Stimulated activated CD8-positive, alpha-beta memory T cell treated with anti-CD3 and anti-CD28 coated beads, Interleukin-15, amount 100 ng/mL, for 4 hours (primary cell): ENCODE measurements around the gene EGFL7.

Source experiments
- DNase-seq, 2 donors: peaks; one replicate each; pipeline ENCODE4 v3.0.0-alpha.2; 2020; ENCODE audit warnings: low read depth in 2 of 2

The EGFL7 gene

DNA sequence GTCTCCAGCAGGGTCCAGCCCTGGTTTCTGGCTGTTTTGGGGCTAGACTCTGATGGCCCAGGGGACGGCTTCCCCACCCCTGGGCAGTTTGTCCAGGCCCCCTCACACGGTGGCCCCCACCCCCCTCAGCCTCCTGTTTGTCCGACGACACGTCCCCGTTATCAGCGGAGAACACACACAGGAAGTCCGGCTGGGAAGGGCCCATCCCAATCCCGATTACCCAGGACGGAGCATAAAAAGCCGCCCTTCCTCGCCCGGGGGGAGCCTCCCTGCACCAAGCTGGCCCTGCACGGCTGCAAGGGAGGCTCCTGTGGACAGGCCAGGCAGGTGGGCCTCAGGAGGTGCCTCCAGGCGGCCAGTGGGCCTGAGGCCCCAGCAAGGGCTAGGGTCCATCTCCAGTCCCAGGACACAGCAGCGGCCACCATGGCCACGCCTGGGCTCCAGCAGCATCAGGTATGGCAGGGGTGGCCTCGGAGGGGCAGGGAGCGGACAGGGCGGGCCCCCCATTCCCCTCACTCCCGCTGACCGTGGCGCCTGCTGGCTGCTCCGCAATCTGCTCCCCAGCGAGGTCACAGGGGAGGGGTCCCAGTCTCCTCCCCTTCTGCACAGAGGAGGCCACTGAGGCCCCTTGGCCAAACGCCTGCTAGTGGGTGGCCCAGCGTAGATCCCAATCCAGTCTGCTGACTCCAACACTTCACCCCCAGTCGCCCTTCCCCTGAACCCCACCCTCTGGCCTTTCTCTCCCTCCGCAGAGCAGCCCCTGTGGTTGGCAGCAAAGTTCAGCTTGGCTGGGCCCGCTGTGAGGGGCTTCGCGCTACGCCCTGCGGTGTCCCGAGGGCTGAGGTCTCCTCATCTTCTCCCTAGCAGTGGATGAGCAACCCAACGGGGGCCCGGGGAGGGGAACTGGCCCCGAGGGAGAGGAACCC is at the start of gene EGFL7:
EGFL7 (plus strand) TSS at position 261 of the 926 bp plus-strand sequence. CDS start 5,367 bp downstream, outside the sequence.
- DNase-seq: no peak

DNA sequence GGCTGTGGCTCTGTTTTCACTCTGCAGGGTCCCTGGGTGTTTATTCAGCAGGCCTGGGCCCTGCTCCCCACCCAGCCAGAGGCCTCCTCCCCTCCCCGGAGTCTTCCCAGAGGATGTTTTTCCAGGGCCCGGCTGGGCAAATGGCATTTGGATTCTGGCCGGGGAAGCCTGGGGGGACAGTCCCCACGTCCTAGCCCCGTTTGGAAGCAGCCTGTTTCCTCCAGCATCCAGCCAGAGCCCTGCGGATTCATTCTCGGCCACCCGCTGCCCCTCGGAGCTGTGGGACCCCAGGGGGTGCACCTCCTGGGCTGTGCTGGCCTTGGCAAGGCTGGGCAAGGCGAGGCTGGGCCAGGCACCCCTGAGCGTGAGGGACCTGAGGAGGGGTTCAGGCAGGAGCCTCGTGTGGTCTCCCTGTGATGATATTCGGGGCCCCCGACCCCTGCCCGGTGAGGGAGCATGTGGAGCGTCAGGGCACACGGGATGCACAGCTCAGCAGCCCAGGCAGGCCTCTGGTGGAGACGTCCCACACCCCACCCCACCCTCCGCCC is 48.8 kb upstream of the EGFL7 start:
- DNase-seq: no peak

DNA sequence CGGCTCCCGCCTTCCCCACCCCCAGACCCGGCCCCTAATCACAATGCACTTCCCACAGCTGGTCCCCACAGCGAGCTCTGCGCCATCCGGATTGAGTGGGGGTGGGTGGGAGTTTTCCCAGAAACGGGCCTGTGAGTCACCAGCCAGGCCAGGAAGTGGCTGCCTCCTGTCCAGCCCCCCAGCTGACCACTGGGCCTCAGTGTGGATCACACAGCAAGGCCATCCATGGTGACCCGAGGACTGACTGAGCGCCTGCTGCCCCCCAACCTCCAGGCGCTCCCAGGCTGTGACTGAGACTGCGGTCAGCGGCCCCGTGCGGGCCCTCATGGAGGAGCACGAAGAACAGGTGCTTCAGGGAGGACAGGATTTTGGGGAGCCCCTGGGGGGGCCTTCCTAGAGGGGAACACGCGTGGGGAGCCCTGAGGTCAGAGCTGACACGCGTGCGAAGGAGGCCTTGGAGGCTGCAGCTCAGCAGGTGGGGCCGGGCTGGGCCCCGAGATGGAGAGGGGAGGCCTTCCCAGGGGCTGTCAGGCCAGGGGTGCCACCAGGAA is 48.3 kb upstream of the EGFL7 start:
- no peak for DNase-seq

DNA sequence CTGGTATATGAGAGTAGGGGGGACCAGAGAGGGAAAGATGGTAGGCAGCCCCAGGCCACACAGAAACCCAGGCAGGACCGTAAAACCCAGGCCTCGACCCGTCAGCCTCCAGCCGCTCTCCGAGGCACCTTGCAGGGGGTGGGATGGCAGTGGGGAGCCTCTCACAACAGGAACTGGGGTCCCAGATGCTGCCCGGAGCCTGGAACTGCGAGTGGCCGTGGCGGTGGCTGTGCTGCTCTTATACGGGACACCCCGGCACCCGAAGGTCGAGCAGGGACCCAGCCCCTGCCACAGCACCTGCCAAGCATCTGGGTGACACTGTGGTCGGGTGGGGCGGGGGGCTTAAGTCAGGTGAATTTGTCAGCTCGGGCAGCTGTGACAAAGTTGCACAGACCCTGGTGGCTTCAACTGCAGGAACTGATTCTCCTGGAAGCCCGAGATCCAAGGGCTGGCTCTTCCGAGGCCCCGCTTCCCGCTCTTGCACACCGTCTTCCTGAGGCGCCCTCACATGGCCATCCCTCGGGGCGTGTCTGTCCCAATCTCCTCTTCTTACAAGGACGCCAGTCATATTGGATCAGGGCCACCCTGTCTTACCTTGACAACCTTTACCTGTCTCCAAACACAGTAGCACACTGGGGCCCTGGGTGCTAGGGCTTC is 47.6 kb upstream of the EGFL7 start:
- no peak for DNase-seq

DNA sequence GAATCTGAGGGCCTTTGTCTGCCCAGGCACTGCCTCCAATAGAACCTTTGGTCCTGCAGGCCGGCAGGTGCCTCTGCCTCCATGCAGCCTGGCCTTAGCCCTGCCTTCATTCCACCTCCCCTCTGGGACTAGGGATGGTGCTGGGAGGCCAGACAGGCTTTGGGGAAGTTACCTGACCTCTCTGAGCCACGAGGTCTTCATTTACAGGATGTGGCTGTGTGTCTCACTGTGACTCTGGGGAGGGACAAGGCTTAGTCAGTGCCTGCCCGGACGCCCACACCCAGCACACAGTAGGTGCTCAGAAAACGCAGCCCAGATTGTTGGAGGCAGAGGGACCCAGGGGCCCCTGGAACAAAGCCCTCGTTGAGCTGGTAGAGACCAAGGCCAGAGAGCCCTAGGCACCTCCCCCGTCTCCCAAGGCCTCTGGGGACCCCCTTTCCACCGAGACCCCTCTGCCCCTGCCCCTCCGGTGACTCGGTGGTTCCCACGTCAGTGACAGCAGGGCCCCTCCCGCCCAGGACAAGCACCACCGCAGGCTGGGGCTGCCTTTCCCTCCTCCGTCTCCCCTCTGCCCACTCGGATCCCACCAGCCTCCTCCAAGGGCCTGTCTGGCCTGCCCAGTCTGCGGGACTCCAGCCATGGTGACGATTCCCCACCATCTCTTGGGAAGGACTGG is 46.9 kb upstream of the EGFL7 start:
- DNase-seq: no peak

DNA sequence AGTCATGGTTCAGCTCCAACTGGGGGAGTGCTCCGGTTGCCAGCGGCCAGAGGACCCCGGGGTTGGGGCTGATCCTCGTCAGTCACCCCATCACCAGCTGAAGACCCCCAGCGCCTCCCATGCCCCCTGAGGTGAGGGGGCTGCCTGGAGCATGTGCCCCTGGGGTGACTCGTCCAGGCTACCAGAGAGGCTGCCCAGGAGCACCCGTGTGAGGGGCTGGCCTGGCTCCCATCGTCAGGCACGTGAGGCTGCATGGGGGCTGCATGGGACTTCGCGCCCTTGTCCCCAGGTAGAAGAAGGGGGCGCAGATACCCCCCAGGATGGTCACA is 46.4 kb upstream of the EGFL7 start:
- DNase-seq: no peak

DNA sequence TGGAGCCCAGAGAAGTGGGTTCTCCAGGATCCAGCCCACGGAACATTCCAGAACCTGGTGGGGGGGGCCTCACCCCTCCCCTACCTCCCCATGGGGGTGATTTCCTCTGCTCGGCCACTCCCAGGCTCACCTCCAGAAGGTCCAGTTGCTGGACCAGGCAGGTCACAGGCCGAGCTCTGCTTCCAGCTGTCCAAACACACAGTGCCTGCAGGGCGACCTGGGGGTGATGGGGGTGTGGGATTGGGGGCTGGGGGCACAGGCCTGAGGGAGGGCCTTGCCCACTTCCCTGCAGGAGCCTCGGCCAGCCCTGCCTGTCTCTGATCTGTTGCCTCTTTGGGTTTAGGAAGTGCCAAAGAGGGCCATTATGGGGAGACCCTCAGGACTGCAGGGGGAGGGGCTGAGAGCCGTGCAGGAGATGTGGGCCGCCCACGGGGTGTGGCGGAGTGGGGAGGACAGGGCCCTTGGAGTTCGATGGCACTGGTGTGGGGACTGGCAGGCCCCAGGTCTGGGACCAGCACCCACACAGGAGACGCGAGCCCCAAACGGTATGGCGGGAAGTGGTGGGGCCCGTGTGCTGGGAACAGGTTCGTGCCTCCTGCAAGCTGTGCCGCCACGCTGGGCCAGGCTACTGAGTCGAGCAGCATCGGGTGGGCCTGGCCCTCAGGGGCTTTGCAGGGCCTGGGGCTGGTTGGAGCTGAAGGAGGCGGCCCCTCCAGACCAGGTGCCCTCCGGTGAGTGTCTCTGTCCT is 45.6 kb upstream of the EGFL7 start:
- no peak for DNase-seq

DNA sequence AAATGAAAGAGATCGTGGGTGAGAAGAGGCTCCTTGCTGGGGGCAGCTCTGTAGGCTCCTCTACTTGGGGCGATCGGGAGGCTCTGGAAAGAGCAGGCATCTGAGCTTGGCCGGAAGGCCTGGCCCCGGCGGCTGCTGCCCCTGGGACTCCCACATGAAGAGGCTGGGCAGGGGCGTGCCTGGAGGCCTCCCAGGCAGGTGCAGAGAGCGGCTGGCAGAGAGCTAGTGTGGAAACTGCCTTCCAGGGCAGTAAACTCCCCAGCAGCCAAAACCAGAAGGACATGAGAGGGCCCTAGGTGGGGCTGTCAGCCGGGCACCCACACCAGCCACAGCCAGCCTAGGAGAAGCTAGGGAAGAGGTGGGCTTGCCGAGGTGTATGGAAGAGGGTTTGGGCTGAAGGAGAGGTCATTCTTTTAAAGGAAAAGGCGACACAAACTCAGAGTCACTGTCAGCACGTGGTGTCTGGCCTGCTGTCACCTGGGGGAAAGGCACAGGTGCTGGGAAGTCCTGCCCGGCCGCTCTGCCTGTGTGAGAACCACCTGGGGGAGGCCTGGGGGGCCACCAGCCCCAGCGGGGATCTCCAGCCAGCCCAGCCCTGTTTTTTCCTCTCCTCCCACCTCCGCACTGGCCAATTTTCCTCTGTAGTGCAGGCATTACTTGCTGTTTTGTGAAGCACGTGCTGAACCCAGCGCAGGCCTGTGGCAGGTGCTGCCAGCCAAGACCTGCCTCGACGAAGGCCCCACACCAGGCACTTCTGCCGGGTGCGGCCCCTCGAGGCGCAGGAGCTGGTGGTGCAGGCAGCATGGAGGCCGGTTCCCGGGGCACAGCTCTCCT is 44.8 kb upstream of the EGFL7 start:
- no peak for DNase-seq

DNA sequence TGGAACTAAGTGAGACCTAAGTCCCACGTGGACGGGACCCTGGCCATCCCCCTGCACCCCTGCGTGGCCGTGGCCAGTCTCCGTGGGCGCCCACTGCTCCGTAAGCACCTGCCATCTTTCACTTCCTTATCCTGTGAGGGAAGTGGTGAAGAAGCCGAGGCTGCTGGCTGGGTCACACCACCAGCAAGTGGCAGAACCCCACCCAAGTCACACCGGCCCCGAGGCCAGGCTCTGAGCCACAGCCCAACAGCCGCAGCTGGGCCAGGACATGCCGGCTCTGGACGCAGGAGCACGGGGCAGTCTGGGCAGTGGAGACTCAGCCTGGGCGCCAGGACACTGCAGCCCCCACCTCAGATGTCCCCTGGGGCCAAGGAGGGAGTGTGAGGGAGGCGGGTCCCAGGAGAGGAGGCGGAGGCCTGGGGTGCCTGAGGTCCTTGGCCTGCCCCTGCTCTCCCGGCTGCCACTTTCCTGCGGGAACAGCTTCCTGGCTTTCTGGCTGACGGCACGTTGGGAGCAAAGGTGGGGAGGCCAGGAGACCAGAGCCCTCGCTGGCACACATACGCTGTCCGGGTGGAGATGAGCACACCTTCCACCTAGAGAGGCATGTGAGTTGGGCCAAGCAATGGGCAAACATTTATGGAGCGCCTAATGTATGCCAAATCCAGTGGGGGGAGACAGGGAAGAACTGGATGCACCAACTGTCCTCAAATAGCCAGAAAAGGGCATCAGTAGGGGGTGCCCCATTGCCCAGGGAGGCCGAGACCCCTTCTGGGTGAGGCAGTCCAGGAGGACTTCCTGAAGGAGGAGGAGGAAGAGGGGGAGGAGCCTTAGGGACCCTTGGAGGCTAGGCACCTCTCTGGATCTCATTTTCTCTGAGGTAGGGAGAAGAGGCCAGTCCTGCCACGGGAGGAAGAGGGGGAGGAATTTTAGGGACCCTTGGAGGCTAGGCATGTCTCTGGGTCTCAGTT is 43.9 kb upstream of the EGFL7 start:
- no peak for DNase-seq

DNA sequence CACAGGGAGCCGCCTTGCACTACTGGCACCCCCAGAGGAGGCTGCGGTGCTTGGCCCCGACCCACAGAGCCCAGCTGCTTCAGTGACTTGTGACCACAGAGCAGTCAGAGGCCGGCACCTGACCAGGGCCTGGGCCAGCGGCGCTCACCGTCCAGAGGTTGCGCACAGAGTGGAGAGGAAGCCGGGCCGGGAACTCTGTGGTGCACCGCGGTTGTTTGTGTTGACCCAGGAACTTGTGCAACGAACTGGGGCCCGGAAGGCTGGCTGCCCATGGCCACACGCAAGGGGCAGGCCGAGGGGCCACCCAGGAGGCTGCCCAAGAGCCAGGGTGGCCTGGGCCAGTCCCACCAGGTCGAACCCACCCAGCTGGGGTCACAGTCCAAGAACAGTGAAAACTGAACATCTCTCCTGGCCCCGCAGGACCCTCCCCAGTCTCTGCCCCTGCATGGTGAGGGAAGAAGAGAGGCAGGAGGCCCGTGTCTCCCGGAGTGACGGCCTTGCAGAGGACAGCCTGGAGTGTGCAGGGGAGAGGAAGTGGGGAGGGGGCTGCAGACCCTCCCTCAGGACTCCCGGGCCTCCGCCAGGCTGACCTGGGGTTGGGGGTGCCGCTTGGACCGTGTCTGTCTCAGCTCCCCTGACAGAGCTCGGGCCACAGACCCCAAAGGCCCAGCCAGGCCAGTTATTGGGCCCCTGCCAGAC is 42.8 kb upstream of the EGFL7 start:
- no peak for DNase-seq

DNA sequence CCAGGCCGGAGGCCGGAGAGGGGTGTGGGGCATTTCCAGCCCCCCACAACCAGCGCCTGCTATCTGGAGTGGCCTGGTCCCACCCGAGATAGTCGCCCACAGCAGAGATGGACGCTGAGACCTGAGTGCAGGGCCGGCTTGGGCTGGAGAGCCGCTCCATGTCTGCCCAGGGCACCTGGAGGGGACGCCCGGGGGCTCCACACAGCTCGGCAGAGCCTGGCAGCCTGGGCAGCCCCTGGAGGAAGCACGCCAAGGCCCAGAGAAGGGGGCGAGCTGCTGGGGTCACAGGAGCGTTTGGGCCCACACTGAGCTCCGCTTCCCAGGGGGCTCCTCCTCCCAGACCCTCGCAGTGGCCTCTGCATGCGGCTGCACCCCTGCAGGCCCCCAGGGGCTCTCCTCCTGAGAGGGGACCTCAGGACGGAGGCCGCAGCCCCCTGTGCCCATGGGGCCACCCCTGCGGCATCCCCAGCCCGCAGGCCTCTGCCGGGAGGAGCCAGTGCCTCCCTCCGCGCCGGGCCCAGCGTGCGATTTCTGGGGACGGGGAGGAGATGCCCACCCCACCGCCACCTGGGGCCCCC is 42.2 kb upstream of the EGFL7 start:
- no peak for DNase-seq

DNA sequence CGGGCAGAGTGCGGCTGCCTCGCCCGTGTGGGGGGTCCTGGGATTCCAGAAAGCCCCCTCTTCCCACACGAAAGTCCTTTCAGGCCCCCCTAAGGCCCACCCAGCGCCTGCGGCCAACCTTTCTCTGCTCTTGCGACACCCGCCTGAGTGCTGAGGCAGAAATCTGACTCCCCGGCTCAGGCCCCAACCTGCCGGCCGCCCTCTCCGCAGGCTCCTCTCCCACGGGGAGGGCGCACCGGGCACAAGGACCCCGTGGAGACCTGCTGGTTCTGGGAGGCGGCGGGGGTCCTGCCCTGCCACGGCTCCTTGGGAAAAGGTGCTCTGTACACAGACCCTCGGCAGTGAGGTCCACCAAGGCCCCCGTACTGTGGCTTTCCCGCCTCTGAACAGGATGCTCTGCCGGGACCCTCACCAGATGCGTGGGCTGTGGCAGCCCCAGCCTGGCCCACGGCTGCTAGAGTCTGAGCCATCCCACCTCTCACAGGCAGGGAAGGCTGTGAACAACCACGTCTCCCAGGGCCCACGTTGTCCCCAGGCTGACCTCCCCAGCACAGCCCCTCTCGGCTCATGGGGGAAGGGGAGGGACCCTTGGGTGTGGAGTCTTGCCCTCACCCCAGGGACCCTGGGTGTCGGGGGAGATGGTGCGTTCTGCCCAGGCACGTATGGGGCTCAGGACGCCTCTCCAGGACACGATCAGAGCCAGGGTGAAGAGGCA is 41.5 kb upstream of the EGFL7 start:
- no peak for DNase-seq

DNA sequence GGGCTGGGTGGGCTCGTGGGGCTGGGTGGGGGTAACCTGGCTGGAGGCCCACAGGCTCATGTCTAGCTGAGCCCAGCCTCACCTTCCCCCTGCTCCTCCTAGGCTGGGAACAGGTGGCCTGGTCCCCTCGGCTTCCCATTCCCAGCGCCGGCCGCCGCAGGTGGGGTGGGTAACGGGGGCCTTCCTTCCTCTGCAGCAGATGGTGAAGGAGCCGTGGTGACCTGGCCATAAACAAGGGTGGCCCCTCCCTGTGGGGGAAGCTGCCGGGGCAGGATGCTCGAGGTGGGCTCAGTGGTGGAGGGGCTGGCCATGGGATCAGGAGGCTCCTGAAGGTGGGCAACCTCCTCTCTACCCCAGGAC is 41.0 kb upstream of the EGFL7 start:
- no peak for DNase-seq

DNA sequence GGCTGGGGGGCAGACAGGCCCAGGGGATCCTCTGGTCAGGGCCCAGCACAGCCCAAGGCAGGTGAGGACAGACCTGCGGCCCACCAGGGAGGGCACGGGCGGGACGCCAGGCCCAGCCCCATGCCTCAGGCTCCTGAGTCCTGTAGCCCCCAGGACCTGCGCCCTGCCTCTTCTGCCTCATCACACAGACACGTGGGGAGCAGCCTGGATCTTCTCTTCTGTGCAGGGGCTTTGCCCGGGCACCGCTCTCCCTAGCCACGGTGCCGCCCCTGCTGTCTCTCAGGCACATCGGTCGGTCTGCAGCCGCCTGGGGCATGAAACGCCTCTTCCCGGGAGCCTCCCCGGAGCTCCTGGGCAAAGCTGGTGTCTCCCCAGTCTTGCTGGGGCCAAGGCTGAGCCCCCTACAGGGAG is 40.2 kb upstream of the EGFL7 start:
- no peak for DNase-seq

DNA sequence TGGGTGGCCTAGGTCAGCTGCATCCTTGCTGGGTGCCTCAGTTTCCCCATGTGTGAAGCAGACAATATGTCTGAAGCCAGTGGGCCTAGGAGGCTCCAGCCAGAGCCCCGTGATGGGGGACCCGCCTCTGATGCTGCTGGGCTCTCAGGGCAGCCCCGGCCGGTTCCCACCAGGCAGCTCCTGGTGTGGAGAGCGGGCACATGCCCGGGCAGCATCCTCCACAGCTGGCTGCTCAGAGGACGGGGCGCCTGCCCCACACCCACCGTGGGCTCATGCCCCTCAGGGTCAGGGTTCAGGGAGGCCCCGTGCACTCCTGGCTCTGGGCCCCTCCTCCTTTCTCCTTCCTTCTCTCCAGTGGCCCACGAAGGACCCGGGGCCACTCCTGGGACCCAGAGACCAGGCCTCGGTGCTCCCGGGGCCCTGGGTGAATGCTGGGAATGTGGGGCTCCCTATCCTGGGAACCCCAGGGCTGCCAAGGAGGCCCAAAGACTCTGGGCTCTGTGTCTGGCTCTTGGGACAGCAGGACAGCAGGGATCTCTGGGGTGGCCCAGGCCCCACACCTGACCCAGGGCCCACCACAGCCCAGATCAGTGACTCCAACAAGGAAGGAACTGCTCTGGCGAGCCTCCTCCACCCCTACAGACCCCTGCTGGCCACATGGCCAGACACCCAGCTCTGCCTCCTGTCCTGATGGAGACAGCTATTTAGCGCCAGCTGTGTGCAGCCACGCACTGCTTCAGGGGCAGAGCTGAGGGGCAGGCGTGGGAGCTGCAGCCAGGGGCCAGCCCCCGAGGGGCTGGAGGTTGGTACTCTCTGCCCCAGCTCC is 39.5 kb upstream of the EGFL7 start:
- DNase-seq: no peak

DNA sequence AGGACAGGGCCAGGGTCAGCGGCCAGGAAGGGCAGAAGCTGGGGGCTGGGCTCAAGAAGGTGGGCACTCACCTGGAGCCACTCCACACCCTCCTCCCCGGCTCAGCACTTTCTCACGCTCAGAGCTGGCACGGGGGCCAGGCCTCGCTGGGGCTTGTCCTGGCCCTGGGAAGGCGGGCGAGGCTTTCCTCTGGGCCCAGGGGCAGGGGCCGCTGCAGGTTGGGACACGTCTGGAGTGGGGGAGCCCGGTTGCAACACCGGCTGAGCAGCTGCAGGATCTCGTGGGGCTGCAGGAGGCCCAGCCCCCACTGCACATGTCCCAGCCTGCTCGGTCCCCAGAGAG is 38.9 kb upstream of the EGFL7 start:
- no peak for DNase-seq
